HCT116 (cell line): ENCODE measurements around the gene PKHD1.

ENCODE experiments used
- CEBPB ChIP-seq: IDR thresholded peaks from 2 replicates; pipeline ENCODE4 v1.6.1; 2012; ENCODE audit warnings: low read depth
- EZH2 ChIP-seq: fragments of 200-600 bp; sonication (generic); IDR thresholded peaks from 2 replicates; pipeline ENCODE4 v1.6.1; 2017; ENCODE audit warnings: antibody characterized with exemption, mixed run types
- ZNF274 ChIP-seq: fragments of 200-500 bp; sonication (Bioruptor generic); IDR thresholded peaks from 2 replicates; pipeline ENCODE4 v1.6.1; 2014; ENCODE audit warnings: mild to moderate bottlenecking, low read depth, low read length, inconsistent platforms
- TF ChIP-seq, protein P1 (sequence below), 3 experiments: fragments of 200-600 bp in 1 of 3; sonication (generic) in 1 of 3; IDR thresholded peaks in 2 of 3; conservative IDR thresholded peaks in 1 of 3; 2 replicates each; pipeline ENCODE4 v1.5.1; 2012 to 2017; ENCODE audit warnings: low read depth in 2 of 3, low read length in 2 of 3, antibody characterized with exemption in 1 of 3, borderline replicate concordance in 1 of 3, control low read depth in 1 of 3, mild to moderate bottlenecking in 1 of 3, mixed read lengths in 1 of 3, mixed run types in 1 of 3, moderate library complexity in 1 of 3; ENCODE audit not compliant: insufficient read depth in 1 of 3

DNA sequence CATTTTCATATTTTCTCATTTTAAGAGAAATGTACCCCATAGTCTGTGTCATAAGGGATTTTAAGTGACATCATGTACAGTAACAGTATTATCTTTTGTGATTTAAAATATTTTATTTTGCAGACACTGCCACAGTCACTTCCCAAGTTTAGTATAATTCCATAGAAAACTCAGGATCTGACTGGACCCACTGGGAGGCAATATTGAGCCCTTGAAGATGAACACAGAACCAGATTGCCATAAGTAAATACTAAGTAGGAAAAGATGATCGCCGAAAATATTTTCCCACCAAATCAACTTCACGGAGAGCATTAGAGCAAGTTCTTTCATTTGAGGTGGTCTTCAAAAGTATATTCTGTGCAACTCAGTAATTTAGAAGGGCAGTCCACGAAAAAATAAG, 17.6 kb upstream of the PKHD1 start:
- no peak for TF ChIP-seq EZH2
- TF ChIP-seq, protein P1, sequence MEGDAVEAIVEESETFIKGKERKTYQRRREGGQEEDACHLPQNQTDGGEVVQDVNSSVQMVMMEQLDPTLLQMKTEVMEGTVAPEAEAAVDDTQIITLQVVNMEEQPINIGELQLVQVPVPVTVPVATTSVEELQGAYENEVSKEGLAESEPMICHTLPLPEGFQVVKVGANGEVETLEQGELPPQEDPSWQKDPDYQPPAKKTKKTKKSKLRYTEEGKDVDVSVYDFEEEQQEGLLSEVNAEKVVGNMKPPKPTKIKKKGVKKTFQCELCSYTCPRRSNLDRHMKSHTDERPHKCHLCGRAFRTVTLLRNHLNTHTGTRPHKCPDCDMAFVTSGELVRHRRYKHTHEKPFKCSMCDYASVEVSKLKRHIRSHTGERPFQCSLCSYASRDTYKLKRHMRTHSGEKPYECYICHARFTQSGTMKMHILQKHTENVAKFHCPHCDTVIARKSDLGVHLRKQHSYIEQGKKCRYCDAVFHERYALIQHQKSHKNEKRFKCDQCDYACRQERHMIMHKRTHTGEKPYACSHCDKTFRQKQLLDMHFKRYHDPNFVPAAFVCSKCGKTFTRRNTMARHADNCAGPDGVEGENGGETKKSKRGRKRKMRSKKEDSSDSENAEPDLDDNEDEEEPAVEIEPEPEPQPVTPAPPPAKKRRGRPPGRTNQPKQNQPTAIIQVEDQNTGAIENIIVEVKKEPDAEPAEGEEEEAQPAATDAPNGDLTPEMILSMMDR (IDR thresholded peaks at IDR 0.05 in 2 of 3, conservative IDR thresholded peaks at IDR 0.05 in 1 of 3; ENCODE audit: borderline replicate concordance in 1 of 3, insufficient read depth in 1 of 3, low read depth in 2 of 3, low read length in 2 of 3) = 0 out of 6 replicates have a peak, but pooled peaks of 1 of the 3 experiments have one; percentile 13
- no peak for TF ChIP-seq CEBPB
- no peak for TF ChIP-seq ZNF274
